Breast epithelium (tissue), 4 donors: Measurements from ENCODE around the gene CRPPA. TPM values are rescaled to one million over a fixed set of nuclear protein-coding genes. Genes with fewer than 3 reads are reported as not detected.

Experiments used
- DNase-seq, 2 donors: peaks; one replicate each; pipeline ENCODE4 v3.0.0-alpha.2; 2019; ENCODE audit warnings: low spot score in 2 of 2
- H3K27ac ChIP-seq, 2 donors: fragments of 200-600 bp; sonication (generic) in 1 of 2; one replicate each; pipeline ENCODE4 v1.5.1; 2016 to 2019; ENCODE audit warnings: mild to moderate bottlenecking in 1 of 2
- H3K27me3 ChIP-seq, 2 donors: fragments of 200-600 bp; sonication (generic) in 1 of 2; one replicate each; pipeline versions ENCODE4 v1.5.1 to v1.6.0; 2017 to 2019; ENCODE audit warnings: control low read depth in 1 of 2, mild to moderate bottlenecking in 1 of 2
- H3K36me3 ChIP-seq: fragments of 200-600 bp; one replicate; pipeline ENCODE4 v1.5.1; 2019
- H3K4me1 ChIP-seq, 2 donors: fragments of 200-600 bp; sonication (generic); one replicate each; pipeline ENCODE4 v1.5.1; 2016 to 2019; ENCODE audit warnings: control low read depth in 1 of 2
- H3K4me3 ChIP-seq, 3 donors: fragments of 200-600 bp; sonication (generic); 1 replicate in 2 of 3; 2 replicates in 1 of 3; pipeline ENCODE4 v1.5.1; 2016 to 2019; ENCODE audit warnings: mild to moderate bottlenecking in 3 of 3, moderate library complexity in 2 of 3
- H3K9me3 ChIP-seq, 2 donors: fragments of 200-600 bp; sonication (generic) in 1 of 2; one replicate each; pipeline ENCODE4 v1.5.1; 2016 to 2019; ENCODE audit warnings: control low read depth in 1 of 2
- CTCF ChIP-seq, 3 donors: fragments of 450-650 bp; IDR thresholded peaks; one replicate each; pipeline ENCODE4 v1.5.1; 2016 to 2017; ENCODE audit warnings: antibody characterized with exemption in 3 of 3, mild to moderate bottlenecking in 3 of 3, moderate library complexity in 3 of 3
- POLR2A ChIP-seq: fragments of 450-650 bp; IDR thresholded peaks from one replicate; pipeline ENCODE4 v1.6.1; 2016; ENCODE audit warnings: antibody characterized with exemption, mild to moderate bottlenecking, moderate library complexity
- POLR2AphosphoS5 ChIP-seq, 3 donors: sonication (generic); formaldehyde crosslinking; IDR thresholded peaks; one replicate each; pipeline ENCODE4 v1.6.1; 2017; ENCODE audit warnings: antibody characterized with exemption in 3 of 3
- intact Hi-C: fragments of 100-400 bp; cut with DNase I; formaldehyde crosslinking; loops from one replicate; pipeline ENCODE4 v1.15.1; 2023; ENCODE audit warnings: low total_unique reads
- total RNA-seq, 3 donors: library from RNA; depleted of rRNA; stranded (reverse); fragments of >200 nt; gene quantifications; one replicate each; pipeline ENCODE4 v1.1.0, GENCODE V29; 2016

CRPPA gene
- total RNA-seq, 3 donors from 2014 or later = 1.9 to 6.0 (median 2.9) TPM

- no peaks in the 10 kb centered on the region for H3K9me3 ChIP-seq
- TF ChIP-seq POLR2A = no peak
- no peak for TF ChIP-seq CTCF (IDR thresholded peaks at IDR 0.05)
- no peak for TF ChIP-seq POLR2AphosphoS5 (IDR thresholded peaks at IDR 0.05)
- no peak overlapping the region for H3K4me3 ChIP-seq
- peaks cover 0 to 3% of the 10 kb centered on the region in 2 donors for H3K4me1 ChIP-seq
- H3K27me3 ChIP-seq = no peaks in the 10 kb centered on the region
- intact Hi-C loops = no loop called here
- no peak for DNase-seq
- H3K27ac ChIP-seq = no peak overlapping the region
- H3K36me3 ChIP-seq = no peaks in the 10 kb centered on the region
These were observed 3.4 kb downstream of the CRPPA start for GRCh38 chr7:16417906-16418305.

GRCh38 chr7:16416289-16417282, 4.8 kb downstream of the CRPPA start:
- Histone ChIP-seq H3K27ac (no peak overlapping the region), H3K27me3 (no peaks in the 10 kb centered on the region), H3K4me3 (no peak overlapping the region), H3K4me1 (peaks cover 0 to under 1% of the 10 kb centered on the region in 2 donors), H3K9me3 (no peaks in the 10 kb centered on the region), H3K36me3 (no peaks in the 10 kb centered on the region)
- TF ChIP-seq POLR2A = no peak
- no peak for TF ChIP-seq POLR2AphosphoS5 (IDR thresholded peaks at IDR 0.05)
- TF ChIP-seq CTCF (IDR thresholded peaks at IDR 0.05) = no peak
- DNase-seq = no peak
- intact Hi-C loops = no loop called here

GRCh38 chr7:16412274-16413254, 8.8 kb downstream of the CRPPA start:
- H3K27ac ChIP-seq = no peak overlapping the region
- intact Hi-C loops = no loop called here
- H3K9me3 ChIP-seq = no peaks in the 10 kb centered on the region
- TF ChIP-seq POLR2AphosphoS5 (IDR thresholded peaks at IDR 0.05) (no peak), POLR2A (no peak), CTCF (IDR thresholded peaks at IDR 0.05) (no peak)
- H3K4me3 ChIP-seq = no peak overlapping the region
- H3K4me1 ChIP-seq = no peaks in the 10 kb centered on the region
- no peaks in the 10 kb centered on the region for H3K27me3 ChIP-seq
- no peaks in the 10 kb centered on the region for H3K36me3 ChIP-seq
- DNase-seq = no peak

- Histone ChIP-seq H3K9me3 (no peaks in the 10 kb centered on the region), H3K36me3 (no peaks in the 10 kb centered on the region), H3K27me3 (no peaks in the 10 kb centered on the region), H3K4me1 (no peaks in the 10 kb centered on the region), H3K27ac (no peak overlapping the region), H3K4me3 (no peak overlapping the region)
- DNase-seq = no peak
- TF ChIP-seq POLR2A = no peak
- no peak for TF ChIP-seq CTCF (IDR thresholded peaks at IDR 0.05)
- TF ChIP-seq POLR2AphosphoS5 (IDR thresholded peaks at IDR 0.05) = no peak
- intact Hi-C loops = no loop called here
These were observed 9.9 kb downstream of the CRPPA start for GRCh38 chr7:16411391-16411790.
